Stomach (tissue), 4 donors: ENCODE measurements around the gene ATP5F1D.

Experiments
- CTCF ChIP-seq, 7 experiments: fragments of 450-650 bp in 4 of 7; fragments of 200-600 bp in 3 of 7; sonication (generic) in 3 of 7; IDR thresholded peaks; one replicate each; pipeline ENCODE4 v1.5.1; 2016 to 2019; ENCODE audit warnings: antibody characterized with exemption in 7 of 7, control low read depth in 2 of 7, mild to moderate bottlenecking in 1 of 7
- EP300 ChIP-seq: sonication (generic); formaldehyde crosslinking; IDR thresholded peaks from one replicate; pipeline ENCODE4 v1.6.1; 2017; ENCODE audit warnings: antibody characterized with exemption
- POLR2A ChIP-seq, 4 donors: fragments of 450-650 bp; IDR thresholded peaks; one replicate each; pipeline ENCODE4 v1.6.1; 2016; ENCODE audit warnings: antibody characterized with exemption in 4 of 4, control low read depth in 2 of 4, mild to moderate bottlenecking in 1 of 4, moderate library complexity in 1 of 4
- POLR2AphosphoS5 ChIP-seq, 3 donors: sonication (generic); formaldehyde crosslinking; IDR thresholded peaks; one replicate each; pipeline ENCODE4 v1.6.1; 2016; ENCODE audit warnings: antibody characterized with exemption in 3 of 3

DNA sequence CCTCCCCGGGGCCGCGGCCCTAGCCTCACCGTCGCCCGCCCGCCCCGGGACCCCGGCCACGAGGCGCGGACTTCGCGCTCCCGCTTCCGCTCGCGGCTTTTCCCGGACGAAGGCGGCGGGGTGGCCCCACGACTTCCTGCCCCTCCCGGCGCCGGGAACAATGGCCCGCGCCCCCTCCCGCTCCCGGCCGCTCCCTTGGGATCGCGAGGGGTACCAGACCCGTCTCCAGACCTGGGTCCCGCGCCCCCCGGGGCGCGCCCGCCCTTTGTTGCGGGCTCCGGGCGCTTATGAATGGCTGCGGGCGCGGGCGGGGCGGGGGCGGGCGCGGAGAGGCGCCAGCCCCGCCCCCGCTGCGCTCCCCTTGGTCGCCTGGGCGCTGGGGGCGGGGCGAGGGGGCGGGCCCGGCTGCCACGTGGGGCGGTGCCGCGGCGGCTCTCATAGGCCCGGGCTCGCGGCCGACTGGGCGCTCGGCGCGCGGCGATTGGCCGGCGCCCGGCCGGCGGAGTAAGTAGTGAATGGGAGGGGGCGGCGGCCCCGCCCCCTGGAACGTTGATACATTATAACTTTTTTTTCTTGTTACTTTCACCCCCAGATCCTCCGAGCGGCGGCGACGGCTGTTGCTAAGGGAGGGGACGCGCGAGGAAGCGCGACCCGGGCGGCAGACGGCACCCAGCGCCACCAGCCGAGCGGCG lies 7.9 kb downstream of the ATP5F1D start:
- TF ChIP-seq CTCF (IDR thresholded peaks at IDR 0.05) (no peak), POLR2A (IDR thresholded peaks at IDR 0.05) (peak in 2 of 4 donors; percentile 36 to 55), POLR2AphosphoS5 (IDR thresholded peaks at IDR 0.05) (peak; percentile 79 to 99 (median 96)), EP300 (no peak)
